Caco-2 (cell line): ENCODE measurements around the gene VPS50. TPM values are rescaled to one million over a fixed set of nuclear protein-coding genes. Genes with fewer than 3 reads are reported as not detected.

ENCODE experiments used
- BruUV-seq: library from RNA; stranded (reverse); fragments of 400-500 nt; replicated peaks from 2 replicates; lab custom pipeline; 2021; lab: Mats Ljungman, UMichigan
- CTCF ChIA-PET: fragments of 300-600 bp; sonication (Branson Sonifier 250); formaldehyde crosslinking; loops from one replicate; lab custom pipeline; 2022; ENCODE audit warnings: antibody characterized with exemption; lab: Charles Lee
- POLR2A ChIA-PET: fragments of 300-600 bp; sonication (Branson Sonifier 250); formaldehyde crosslinking; loops from one replicate; lab custom pipeline; 2022; ENCODE audit warnings: antibody characterized with exemption; lab: Charles Lee
- DNase-seq, 2 experiments: peaks; one replicate each; pipeline versions ENCODE4 v3.0.0 to v3.0.0-alpha.2; 2020 to 2022
- H3K27me3 ChIP-seq: replicated peaks from 2 replicates; pipeline ENCODE4 v1.6.0; 2011; ENCODE audit warnings: low read length; ENCODE audit not compliant: control insufficient read depth, insufficient read depth
- H3K36me3 ChIP-seq: 2 replicates; pipeline ENCODE4 v1.5.1; 2011; ENCODE audit warnings: low read length; ENCODE audit not compliant: control insufficient read depth, insufficient read depth
- H3K4me1 ChIP-seq: fragments of 250-450 bp; sonication (Bioruptor Pico); 2 replicates; pipeline ENCODE4 v1.5.1; 2020; ENCODE audit warnings: mild to moderate bottlenecking
- H3K4me3 ChIP-seq: 2 replicates; pipeline ENCODE4 v1.5.1; 2011; ENCODE audit warnings: low read depth, mild to moderate bottlenecking, control low read depth, low read length
- H3K9me3 ChIP-seq: fragments of 250-450 bp; sonication (Bioruptor Pico); 2 replicates; pipeline ENCODE4 v1.5.1; 2020; ENCODE audit warnings: mild to moderate bottlenecking, moderate library complexity
- H3K27ac Mint-ChIP-seq: one replicate; pipeline ENCODE4 v1.8.0; 2022; ENCODE audit warnings: mixed read lengths; ENCODE audit not compliant: unreplicated experiment
- H3K27me3 Mint-ChIP-seq: one replicate; pipeline ENCODE4 v1.8.0; 2022; ENCODE audit warnings: mixed read lengths; ENCODE audit not compliant: insufficient read depth, unreplicated experiment
- H3K36me3 Mint-ChIP-seq: one replicate; pipeline ENCODE4 v1.8.0; 2022; ENCODE audit warnings: mild to moderate bottlenecking, mixed read lengths; ENCODE audit not compliant: insufficient read depth, unreplicated experiment
- H3K4me1 Mint-ChIP-seq: one replicate; pipeline ENCODE4 v1.8.0; 2022; ENCODE audit warnings: low read depth, mixed read lengths; ENCODE audit not compliant: unreplicated experiment
- H3K4me3 Mint-ChIP-seq: one replicate; pipeline ENCODE4 v1.8.0; 2022; ENCODE audit warnings: mild to moderate bottlenecking, moderate library complexity, mixed read lengths; ENCODE audit not compliant: unreplicated experiment
- H3K9me3 Mint-ChIP-seq: one replicate; pipeline ENCODE4 v1.8.0; 2022; ENCODE audit warnings: mixed read lengths; ENCODE audit not compliant: unreplicated experiment
- CTCF ChIP-seq, 2 experiments: fragments of 200-600 bp in 1 of 2; IDR thresholded peaks; 1 replicate in 1 of 2; 2 replicates in 1 of 2; pipeline versions ENCODE4 v1.5.1 to v1.8.0; 2011 to 2022; ENCODE audit warnings: antibody characterized with exemption in 1 of 2, control low read depth in 1 of 2, inconsistent platforms in 1 of 2, low read depth in 1 of 2, low read length in 1 of 2, mild to moderate bottlenecking in 1 of 2, moderate library complexity in 1 of 2; ENCODE audit not compliant: insufficient read depth in 1 of 2, severe bottlenecking in 1 of 2, unreplicated experiment in 1 of 2
- intact Hi-C: fragments of 100-400 bp; cut with micrococcal nuclease; formaldehyde crosslinking; loops from one replicate; pipeline ENCODE4 v1.10.0; 2022; ENCODE audit not compliant: unreplicated experiment
- total RNA-seq: library from RNA; stranded (reverse); gene quantifications from 2 replicates; pipeline ENCODE4 v1.2.3, GENCODE V29; 2022

VPS50 gene
- total RNA-seq, 1 experiment from 2014 or later, result 40.3 TPM

- intact Hi-C loops, result loop anchor here (5.0 kb wide), 1 partner anchor 508 kb away; no protein-coding TSS in a partner anchor
- no peak for DNase-seq
- Mint-ChIP-seq H3K27ac (no peak overlapping the region), H3K4me3 (no peak overlapping the region), H3K27me3 (no peaks in the 10 kb centered on the region), H3K9me3 (peaks cover 12% of the 10 kb centered on the region), H3K4me1 (peaks cover 28% of the 10 kb centered on the region), H3K36me3 (no peaks in the 10 kb centered on the region)
- POLR2A ChIA-PET, result no interaction called here
- TF ChIP-seq CTCF (IDR thresholded peaks at IDR 0.05; ENCODE audit: insufficient read depth in 1 of 2, low read depth in 1 of 2, low read length in 1 of 2, severe bottlenecking in 1 of 2, unreplicated experiment in 1 of 2), result no peak
- peaks cover 58% of the 10 kb centered on the region for H3K4me1 ChIP-seq
- no TSS peak for BruUV-seq
- no peaks in the 10 kb centered on the region for H3K27me3 ChIP-seq
- H3K9me3 ChIP-seq, result no peaks in the 10 kb centered on the region
- no peak overlapping the region for H3K4me3 ChIP-seq
- H3K36me3 ChIP-seq, result no peaks in the 10 kb centered on the region
- CTCF ChIA-PET, result no interaction called here
These were observed 27.1 kb upstream of the VPS50 start for GRCh38 chr7:93205046-93205445.

- POLR2A ChIA-PET, result no interaction called here
- H3K27me3 ChIP-seq, result no peaks in the 10 kb centered on the region
These were observed 20.8 kb upstream of the VPS50 start for GRCh38 chr7:93211228-93211818.

GRCh38 chr7:93212881-93213280 lies 19.3 kb upstream of the VPS50 start:
- no peak overlapping the region for H3K27ac Mint-ChIP-seq
- no peaks in the 10 kb centered on the region for H3K27me3 ChIP-seq
- no peaks in the 10 kb centered on the region for H3K36me3 Mint-ChIP-seq
- H3K27me3 Mint-ChIP-seq, result no peaks in the 10 kb centered on the region
- H3K36me3 ChIP-seq, result no peaks in the 10 kb centered on the region
- no TSS peak for BruUV-seq
- no peak overlapping the region for H3K4me3 ChIP-seq
- DNase-seq, result no peak
- peaks cover 21% of the 10 kb centered on the region for H3K4me1 Mint-ChIP-seq
- intact Hi-C loops, result no loop called here
- no peak for TF ChIP-seq CTCF (IDR thresholded peaks at IDR 0.05; ENCODE audit: insufficient read depth in 1 of 2, low read depth in 1 of 2, low read length in 1 of 2, severe bottlenecking in 1 of 2, unreplicated experiment in 1 of 2)
- peaks cover under 1% of the 10 kb centered on the region for H3K9me3 Mint-ChIP-seq
- ChIA-PET CTCF (no interaction called here), POLR2A (no interaction called here)
- peaks cover 34% of the 10 kb centered on the region for H3K4me1 ChIP-seq
- H3K9me3 ChIP-seq, result 0 out of 2 replicates have a peak, but pooled peaks cover 4% of the 10 kb centered on the region
- no peak overlapping the region for H3K4me3 Mint-ChIP-seq

More at GRCh38 chr7:93211228-93211818, 20.8 kb upstream of the VPS50 start:
- H3K4me1 ChIP-seq, result peaks cover 36% of the 10 kb centered on the region
- H3K36me3 Mint-ChIP-seq, result no peaks in the 10 kb centered on the region
- no peaks in the 10 kb centered on the region for H3K36me3 ChIP-seq
- intact Hi-C loops, result no loop called here
- no peak for DNase-seq
- no peaks in the 10 kb centered on the region for H3K27me3 Mint-ChIP-seq
- BruUV-seq, result no TSS peak
- peaks cover 27% of the 10 kb centered on the region for H3K4me1 Mint-ChIP-seq
- 0 out of 2 replicates have a peak, but pooled peaks cover 4% of the 10 kb centered on the region for H3K9me3 ChIP-seq
- CTCF ChIA-PET, result no interaction called here
- peak overlapping the region; percentile 71 for H3K27ac Mint-ChIP-seq
- H3K4me3 Mint-ChIP-seq, result no peak overlapping the region
- H3K4me3 ChIP-seq, result no peak overlapping the region
- H3K9me3 Mint-ChIP-seq, result peaks cover 12% of the 10 kb centered on the region
- TF ChIP-seq CTCF (IDR thresholded peaks at IDR 0.05; ENCODE audit: insufficient read depth in 1 of 2, low read depth in 1 of 2, low read length in 1 of 2, severe bottlenecking in 1 of 2, unreplicated experiment in 1 of 2), result no peak
